Calu3 (cell line): ENCODE data around the gene RPL3. TPM values are rescaled to one million over a fixed set of nuclear protein-coding genes. Genes with fewer than 3 reads are reported as not detected.
A peak's percentile ranks its signal among the peaks of the same experiment; 100 is the strongest.

Source experiments
- BruUV-seq: library from RNA; stranded (reverse); fragments of 400-500 nt; replicated peaks from 2 replicates; lab custom pipeline; 2021; lab: Mats Ljungman, UMichigan
- CTCF ChIA-PET: fragments of 300-600 bp; sonication (Branson Sonifier 250); formaldehyde crosslinking; loops from one replicate; lab custom pipeline; 2022; ENCODE audit warnings: antibody characterized with exemption; lab: Charles Lee
- DNase-seq: peaks from one replicate; pipeline ENCODE4 v3.0.0; 2022
- H3K27ac Mint-ChIP-seq: one replicate; pipeline ENCODE4 v1.8.0; 2022; ENCODE audit warnings: mixed read lengths; ENCODE audit not compliant: unreplicated experiment
- H3K27me3 Mint-ChIP-seq: one replicate; pipeline ENCODE4 v1.8.0; 2022; ENCODE audit warnings: mixed read lengths; ENCODE audit not compliant: unreplicated experiment
- H3K36me3 Mint-ChIP-seq: one replicate; pipeline ENCODE4 v1.8.0; 2022; ENCODE audit warnings: mild to moderate bottlenecking, moderate library complexity, mixed read lengths; ENCODE audit not compliant: insufficient read depth, unreplicated experiment
- H3K4me1 Mint-ChIP-seq: one replicate; pipeline ENCODE4 v1.8.0; 2022; ENCODE audit warnings: mild to moderate bottlenecking, low read depth, mixed read lengths; ENCODE audit not compliant: unreplicated experiment
- H3K4me3 Mint-ChIP-seq: one replicate; pipeline ENCODE4 v1.8.0; 2022; ENCODE audit warnings: mild to moderate bottlenecking, low read depth, moderate library complexity, mixed read lengths; ENCODE audit not compliant: unreplicated experiment
- H3K9me3 Mint-ChIP-seq: one replicate; pipeline ENCODE4 v1.8.0; 2022; ENCODE audit warnings: low read depth, mixed read lengths; ENCODE audit not compliant: unreplicated experiment
- CTCF ChIP-seq: fragments of 200-600 bp; IDR thresholded peaks from one replicate; pipeline ENCODE4 v1.8.0; 2022; ENCODE audit warnings: antibody characterized with exemption; ENCODE audit not compliant: unreplicated experiment
- intact Hi-C: fragments of 100-400 bp; cut with micrococcal nuclease; formaldehyde crosslinking; loops from one replicate; pipeline ENCODE4 v1.10.0; 2022; ENCODE audit not compliant: unreplicated experiment
- total RNA-seq: library from RNA; stranded (reverse); gene quantifications from 2 replicates; pipeline ENCODE4 v1.2.3, GENCODE V29; 2022

The RPL3 gene
- total RNA-seq, 1 experiment from 2014 or later, result 1,058 TPM

- peaks cover 4% of the 10 kb centered on the region for H3K9me3 Mint-ChIP-seq
- intact Hi-C loops, result no loop called here
- H3K36me3 Mint-ChIP-seq, result peaks cover 13% of the 10 kb centered on the region
- H3K4me3 Mint-ChIP-seq, result peak overlapping the region; percentile 35
- peak overlapping the region; percentile 92 for H3K27ac Mint-ChIP-seq
- DNase-seq, result peak; percentile 58
- BruUV-seq, result no TSS peak
- CTCF ChIA-PET, result interaction anchor here (0.5 to 2.2 kb wide), 4 partner anchors 31 to 128 kb away, joined by 4 to 6 read pairs (median 5); no protein-coding TSS in a partner anchor
- no peaks in the 10 kb centered on the region for H3K27me3 Mint-ChIP-seq
- no peak for TF ChIP-seq CTCF
- H3K4me1 Mint-ChIP-seq, result peaks cover 38% of the 10 kb centered on the region
Observed at GRCh38 chr22:39284142-39284980, 35.1 kb downstream of the RPL3 start.

- Mint-ChIP-seq H3K27me3 (no peaks in the 10 kb centered on the region), H3K36me3 (peaks cover 12% of the 10 kb centered on the region), H3K9me3 (peaks cover 4% of the 10 kb centered on the region), H3K4me1 (peaks cover 36% of the 10 kb centered on the region), H3K27ac (peak overlapping the region; percentile 92), H3K4me3 (peak overlapping the region; percentile 35)
- BruUV-seq, result no TSS peak
- no peak for TF ChIP-seq CTCF
- CTCF ChIA-PET, result interaction anchor here (0.8 to 2.2 kb wide), 4 partner anchors 8 to 127 kb away, joined by 5 to 6 read pairs (median 5); no protein-coding TSS in a partner anchor
- intact Hi-C loops, result no loop called here
- peak; percentile 90 for DNase-seq
Observed at GRCh38 chr22:39283322-39284141, 35.9 kb downstream of the RPL3 start.

- Mint-ChIP-seq H3K27ac (peak overlapping the region; percentile 92), H3K36me3 (peaks cover 12% of the 10 kb centered on the region), H3K4me3 (no peak overlapping the region), H3K4me1 (peaks cover 34% of the 10 kb centered on the region), H3K9me3 (peaks cover 4% of the 10 kb centered on the region), H3K27me3 (no peaks in the 10 kb centered on the region)
- DNase-seq, result no peak
- CTCF ChIA-PET, result interaction anchor here (0.8 to 2.2 kb wide), 3 partner anchors 9 to 43 kb away, joined by 5 to 6 read pairs (median 5); no protein-coding TSS in a partner anchor
- no TSS peak for BruUV-seq
- intact Hi-C loops, result no loop called here
- TF ChIP-seq CTCF, result no peak
Observed at GRCh38 chr22:39282645-39283321, 36.6 kb downstream of the RPL3 start.

- no peak for TF ChIP-seq CTCF
- no TSS peak for BruUV-seq
- intact Hi-C loops, result no loop called here
- H3K27me3 Mint-ChIP-seq, result no peaks in the 10 kb centered on the region
- peaks cover 4% of the 10 kb centered on the region for H3K9me3 Mint-ChIP-seq
- CTCF ChIA-PET, result no interaction called here
- no peak overlapping the region for H3K27ac Mint-ChIP-seq
- H3K4me1 Mint-ChIP-seq, result peaks cover 26% of the 10 kb centered on the region
- no peak overlapping the region for H3K4me3 Mint-ChIP-seq
- peaks cover 12% of the 10 kb centered on the region for H3K36me3 Mint-ChIP-seq
- DNase-seq, result no peak
Observed at GRCh38 chr22:39281126-39281525, 38.3 kb downstream of the RPL3 start.
